Brain pericyte (primary cell): ENCODE results near the gene ZFAND4.
"Not testable (repeated sequence)": the region's sequence is repeated elsewhere in the genome, so short reads cannot be mapped to it uniquely, and the experiment has no call there.

Source experiments
- DNase-seq: peaks from one replicate; pipeline ENCODE4 v3.0.0-alpha.2; 2012; ENCODE audit warnings: low read depth, low spot score

Gene ZFAND4

DNA sequence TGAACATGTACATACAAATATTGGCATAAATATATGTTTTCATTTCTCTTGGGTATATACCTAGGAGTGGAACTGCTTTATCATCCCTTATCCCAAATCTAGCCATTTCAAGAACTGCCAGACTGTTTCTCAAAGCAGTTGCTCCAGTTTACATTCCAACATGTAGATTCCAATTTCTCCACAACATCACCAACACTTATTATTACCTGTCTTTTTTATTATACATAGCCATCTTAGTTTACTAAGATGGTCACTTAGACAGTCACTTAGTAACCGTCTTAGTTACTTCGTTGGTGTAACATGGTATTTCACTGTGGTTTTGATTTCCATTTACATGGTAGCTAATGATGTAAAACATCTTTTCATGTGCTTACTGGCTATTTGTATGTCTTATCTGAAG, 82.7 kb downstream of the ZFAND4 start:
- DNase-seq = no peak

DNA sequence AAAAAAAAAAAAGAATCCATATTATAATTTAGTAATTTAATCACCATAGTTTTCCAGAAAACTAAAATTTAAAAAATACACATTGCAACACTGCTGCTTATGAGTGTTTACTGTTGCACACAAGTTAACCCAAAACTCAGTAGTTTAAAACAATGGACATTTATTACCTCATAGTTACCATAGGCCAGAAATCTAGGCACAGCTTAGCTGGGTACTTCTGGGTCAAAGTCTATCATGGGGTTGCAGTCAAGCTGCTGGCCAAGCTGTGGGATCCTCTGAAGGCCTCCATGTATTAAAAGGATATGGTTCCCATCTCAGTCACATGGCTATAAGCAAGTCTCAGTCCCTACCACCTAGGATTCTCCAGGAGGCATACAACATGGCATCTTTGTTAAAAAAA, 83.6 kb downstream of the ZFAND4 start:
- DNase-seq = no peak

DNA sequence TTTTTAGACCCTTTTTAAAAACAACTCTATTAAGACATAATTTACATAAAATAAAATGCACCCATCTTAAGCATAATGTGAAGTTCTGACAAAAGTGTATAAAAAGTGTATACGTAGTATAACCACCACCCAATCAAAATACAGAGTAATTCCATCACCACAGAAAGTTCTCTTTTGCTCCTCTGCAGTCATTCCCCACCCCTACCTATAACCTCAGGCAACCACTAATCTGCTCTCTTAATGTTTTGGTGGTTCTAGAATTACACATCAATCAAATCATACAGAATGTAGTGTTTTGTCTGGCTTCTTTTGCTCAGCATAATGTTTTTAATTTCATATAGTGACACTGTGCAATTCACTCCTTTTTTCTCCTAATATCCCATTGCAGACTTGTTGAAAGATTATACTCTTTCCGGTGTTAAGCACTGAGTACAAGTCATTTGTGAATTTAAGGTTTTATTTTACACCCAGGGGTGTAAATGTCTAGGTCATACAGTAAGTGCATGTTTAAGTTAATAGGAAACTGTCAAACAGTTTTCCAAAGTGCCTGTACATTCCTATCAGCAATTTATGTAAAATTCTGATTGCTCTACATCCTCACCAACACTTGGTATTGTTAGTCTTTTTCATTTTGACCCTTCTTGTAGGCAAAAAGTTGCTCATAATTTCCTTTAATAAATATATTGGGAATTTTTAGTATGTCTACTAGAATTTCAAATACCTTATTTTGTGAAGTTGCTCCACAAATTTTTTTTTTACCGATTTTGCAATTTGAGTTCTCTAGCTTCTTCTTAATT, 86.3 kb downstream of the ZFAND4 start:
- DNase-seq = no peak

DNA sequence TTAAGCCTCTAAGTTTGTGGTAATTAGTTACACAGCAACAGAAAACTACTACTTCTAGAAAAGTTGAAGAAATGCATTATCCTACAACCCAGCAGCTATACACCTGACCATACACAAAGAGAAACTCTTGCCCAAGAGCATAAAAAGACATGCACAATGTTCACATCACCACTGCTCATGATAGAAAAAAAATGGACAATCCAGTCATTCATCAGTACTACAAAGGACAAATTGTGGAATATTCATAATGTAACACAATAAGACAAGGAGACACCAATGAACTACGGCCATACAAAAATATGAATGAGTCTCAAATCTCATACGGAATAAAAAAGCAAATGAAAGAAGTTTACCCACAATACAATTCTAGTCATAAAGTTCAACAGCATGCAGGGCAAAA, 87.4 kb downstream of the ZFAND4 start:
- no peak for DNase-seq

DNA sequence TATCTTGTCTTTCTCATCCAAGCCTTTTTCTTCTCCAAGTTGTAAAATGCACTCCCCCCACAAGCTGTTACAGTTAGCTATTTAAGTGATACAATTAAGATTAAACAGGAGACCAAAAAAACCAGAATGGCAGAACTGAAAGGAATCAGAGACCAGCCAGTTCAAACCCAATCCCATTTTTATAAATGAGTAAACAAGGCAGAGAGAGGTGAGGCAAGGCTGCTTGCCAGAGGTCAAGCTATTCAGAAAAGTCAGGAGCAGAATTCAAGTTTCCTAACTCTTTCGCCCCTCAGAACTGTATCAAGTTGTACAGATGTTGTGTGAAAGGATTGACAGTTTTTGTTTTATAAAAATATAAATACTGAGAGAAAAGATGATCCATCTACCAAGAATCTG, 90.2 kb downstream of the ZFAND4 start:
- no peak for DNase-seq

DNA sequence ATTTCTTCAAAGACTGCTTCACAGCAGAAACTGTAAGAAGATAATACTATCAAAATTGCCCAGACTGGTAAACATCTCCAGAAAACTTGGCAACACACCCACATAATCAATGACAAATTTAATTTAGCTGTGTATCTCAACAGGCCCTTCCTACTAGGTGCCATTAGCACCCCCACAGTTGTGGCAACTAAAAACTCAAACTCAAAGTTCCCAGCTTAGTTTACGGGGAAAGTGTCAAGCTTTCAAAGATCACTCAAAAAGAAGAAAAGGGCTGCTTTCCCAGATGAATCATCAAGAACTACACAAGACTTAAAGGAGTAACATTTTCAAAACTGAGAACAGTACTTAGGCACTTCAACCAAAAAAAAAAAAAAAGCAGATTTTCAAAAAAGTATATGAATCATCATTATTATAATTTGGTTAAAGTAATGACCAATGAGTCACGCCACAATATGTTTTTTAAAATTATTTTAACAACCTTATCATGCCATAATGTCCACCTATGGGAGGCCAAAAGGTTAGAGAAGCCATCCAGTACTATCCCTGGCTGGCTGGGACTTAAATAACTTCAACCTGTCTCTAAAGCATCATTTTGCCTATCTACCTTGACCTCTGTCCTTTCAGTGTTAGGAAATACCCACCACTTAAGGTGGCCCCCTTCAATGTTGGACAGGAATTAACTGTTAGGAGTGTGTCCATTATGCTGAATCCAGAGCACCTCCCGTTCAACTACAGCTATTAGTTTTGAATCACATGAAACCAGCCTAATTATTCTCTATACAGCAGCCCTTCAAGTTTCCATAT, 90.8 kb downstream of the ZFAND4 start:
- DNase-seq = no peak

DNA sequence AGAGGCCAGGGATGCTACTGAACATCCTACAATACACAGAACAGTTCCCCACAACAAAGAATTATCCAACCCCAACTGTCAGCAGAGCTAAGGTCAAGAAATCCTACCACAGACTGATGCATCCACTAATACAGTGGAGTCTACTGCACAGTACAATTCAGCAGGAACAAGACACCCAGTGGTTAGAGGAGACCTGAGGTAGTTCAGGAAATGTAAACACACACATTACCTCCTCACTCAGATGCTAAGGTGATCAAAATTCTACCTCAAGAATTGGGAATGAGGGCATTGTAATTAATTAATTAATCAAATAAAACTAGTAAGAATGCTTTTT, 91.4 kb downstream of the ZFAND4 start:
- DNase-seq = no peak

DNA sequence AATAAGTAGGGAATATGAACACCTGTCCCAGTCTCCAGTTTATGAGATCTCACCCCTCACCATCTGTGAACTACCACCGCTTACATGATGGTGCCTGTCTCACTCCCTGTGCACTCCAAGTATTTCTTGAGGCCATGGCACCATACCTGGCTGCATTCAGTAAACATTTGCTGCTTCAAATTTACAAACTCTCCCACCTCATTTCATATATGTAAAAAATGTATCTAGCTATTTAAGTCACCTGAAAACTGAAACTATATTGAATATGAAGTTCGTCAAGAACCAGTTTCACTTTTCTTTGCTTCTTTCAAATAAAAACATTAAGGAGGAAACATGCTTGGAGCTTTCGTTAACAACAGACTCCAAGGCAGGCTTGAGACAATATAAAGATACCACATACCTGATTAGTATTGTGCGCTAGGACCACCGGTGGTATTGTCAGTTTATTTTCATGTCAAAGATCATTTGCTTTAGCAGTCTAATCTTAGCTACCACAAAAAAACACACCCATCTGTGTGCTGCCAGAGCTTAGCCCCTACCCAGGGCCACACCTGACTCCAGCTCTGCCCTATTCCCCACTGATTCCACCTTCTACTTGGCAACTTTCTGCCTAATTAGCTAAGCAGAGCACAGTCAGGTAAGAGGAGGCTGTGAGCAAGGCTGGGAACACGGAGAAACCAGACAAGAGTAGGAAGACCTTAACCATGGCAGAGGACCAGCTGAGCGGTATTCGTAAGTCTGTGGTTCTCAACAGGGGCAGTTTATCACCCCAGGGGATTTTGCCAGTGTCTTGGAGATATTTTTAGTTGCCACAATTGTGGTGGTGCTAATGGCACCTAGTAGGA, 92.0 kb downstream of the ZFAND4 start:
- DNase-seq = no peak

DNA sequence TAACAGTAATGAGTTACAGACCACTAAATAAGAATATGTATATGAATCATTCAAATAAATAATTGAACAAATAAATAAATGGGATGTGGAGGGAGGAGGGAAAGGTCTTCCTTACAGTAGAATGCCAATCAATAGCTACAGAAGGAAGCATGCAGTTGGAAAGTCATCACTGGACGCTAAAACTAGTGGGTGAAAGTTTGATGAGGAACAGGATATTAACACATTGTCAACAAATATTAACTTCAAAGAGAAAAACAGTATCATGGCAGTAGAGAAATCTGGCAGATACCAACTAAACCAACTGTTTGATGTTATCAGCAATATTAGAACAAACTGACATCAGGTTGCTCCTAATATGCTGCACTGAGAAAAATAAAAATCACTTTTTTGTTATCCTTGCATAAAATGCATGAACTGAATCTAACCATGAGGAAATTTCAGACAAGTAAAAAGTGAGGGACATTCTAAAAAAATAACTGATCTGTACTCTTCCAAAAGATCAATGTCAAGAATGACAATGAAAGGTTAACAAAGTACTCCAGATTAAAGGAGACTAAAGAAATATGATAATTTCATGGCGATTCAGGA, 94.1 kb downstream of the ZFAND4 start:
- no peak for DNase-seq

DNA sequence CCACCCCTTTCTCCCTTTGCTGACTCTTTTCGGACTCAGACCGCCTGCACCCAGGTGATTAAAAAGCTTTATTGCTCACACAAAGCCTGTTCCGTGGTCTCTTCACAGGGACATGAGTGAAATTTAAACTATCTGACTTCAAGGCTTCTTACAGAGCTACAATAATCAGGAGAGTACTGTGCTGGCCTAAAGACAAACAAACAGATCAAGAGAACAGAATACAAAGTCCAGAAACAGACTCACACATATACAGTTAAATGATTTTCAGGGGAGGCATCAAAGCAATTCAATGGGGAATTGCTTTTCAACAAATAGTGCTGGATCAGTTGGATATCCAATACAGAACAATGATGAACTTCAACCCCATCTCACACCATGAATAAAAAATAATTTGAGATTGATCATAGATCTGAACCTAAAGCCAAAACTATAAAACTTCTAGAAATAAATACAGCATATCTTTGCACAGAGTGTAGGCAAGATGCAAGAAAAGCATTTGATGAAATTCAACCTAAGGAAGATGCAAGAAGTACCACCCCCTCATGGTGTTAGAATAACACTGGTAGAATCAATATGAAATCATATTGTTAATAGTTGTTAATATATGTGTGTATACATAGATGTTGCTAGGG, 96.5 kb downstream of the ZFAND4 start:
- no peak for DNase-seq

DNA sequence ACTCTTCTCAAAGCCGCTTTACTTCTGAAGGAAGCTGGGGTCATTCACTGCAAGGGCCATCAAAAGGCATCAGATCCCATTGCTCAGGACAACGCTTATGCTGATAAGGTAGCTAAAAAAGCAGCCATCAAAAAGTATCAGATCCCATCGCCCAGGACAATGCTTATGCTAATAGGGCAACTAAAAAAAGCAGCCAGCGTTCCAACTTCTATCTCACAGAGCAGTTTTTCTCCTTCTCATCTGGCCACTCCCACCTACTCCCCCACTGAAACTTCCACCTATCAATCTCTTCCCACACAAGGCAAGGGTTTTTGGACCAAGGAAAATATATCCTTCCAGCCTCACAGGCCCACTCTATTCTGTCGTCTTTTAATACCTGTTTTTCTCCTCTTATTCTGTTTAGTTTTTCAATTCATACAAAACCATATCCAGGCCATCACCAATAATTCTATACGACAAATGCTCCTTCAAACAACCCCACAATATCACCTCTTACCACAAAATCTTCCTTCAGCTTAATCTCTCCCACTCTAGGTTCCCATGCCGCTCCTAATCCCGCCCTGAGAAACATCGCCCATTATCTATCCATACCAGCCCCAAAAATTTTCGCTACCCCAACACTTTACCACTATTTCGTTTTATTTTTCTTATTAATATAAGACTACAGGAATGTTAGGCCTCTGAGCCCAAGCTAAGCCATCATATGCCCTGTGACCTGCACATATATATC, 97.4 kb downstream of the ZFAND4 start:
- not testable (repeated sequence) for DNase-seq

DNA sequence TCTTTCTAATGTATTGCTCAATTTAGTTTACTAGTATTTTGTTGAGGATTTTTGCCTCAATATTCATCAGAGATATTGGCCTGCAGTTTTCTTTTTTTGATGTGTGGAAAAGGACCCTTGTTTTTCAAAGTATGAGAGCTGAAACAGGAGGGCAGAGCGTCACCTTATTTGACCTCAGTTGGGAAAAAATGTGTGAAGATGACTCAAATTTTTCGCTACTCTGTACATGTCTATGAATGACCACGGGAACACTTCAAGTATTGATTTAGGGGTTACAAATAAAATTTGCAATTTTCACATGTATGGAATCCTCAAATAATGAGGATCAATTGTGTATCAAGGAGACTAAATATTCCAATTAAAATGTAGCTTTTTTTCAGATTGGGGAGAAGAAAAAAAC, 103.1 kb downstream of the ZFAND4 start:
- DNase-seq = no peak

DNA sequence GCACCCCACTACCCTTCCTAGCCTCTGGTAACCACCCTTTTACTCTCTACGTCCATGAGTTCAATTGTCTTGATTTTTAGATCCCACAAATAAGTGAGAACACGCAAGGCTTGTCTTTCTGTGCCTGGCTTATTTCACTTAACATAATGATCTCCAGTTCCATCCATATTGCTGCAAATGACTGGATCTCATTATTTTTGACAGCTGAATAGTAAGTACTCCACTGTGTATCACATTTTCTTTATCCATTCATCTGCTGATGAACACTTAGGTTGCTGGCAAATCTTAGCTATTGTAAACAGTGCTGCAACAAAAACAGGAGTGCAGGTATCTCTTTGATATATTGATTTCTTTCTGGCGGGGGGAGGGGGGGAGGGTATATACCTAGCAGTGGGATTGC, 106.2 kb downstream of the ZFAND4 start:
- no peak for DNase-seq
